GM23338 (cell line): ENCODE measurements around the gene BEST1. TPM values are rescaled to one million over a fixed set of nuclear protein-coding genes. Genes with fewer than 3 reads are reported as not detected.

Source experiments
- ATAC-seq: fragments of 200-7000 bp; cut with Tn5 transposase; 3 replicates; pipeline ENCODE4 v1.9.1; 2020
- DNase-seq: peaks from one replicate; pipeline ENCODE4 v3.0.0-alpha.2; 2015; ENCODE audit warnings: low spot score
- H2AFZ ChIP-seq: fragments of 200-600 bp; sonication (generic); 2 replicates; pipeline ENCODE4 v1.8.0; 2016; ENCODE audit warnings: antibody characterized with exemption, mild to moderate bottlenecking, moderate library complexity
- H3F3A ChIP-seq: fragments of 200-600 bp; sonication (generic); replicated peaks from 2 replicates; pipeline ENCODE4 v1.8.0; 2017; ENCODE audit warnings: antibody characterized with exemption, mixed run types, low read depth
- H3K27ac ChIP-seq: fragments of 200-600 bp; sonication (generic); 2 replicates; pipeline ENCODE4 v1.6.1; 2016; ENCODE audit warnings: low read depth
- H3K27me3 ChIP-seq: fragments of 200-600 bp; sonication (generic); 2 replicates; pipeline ENCODE4 v1.8.0; 2016; ENCODE audit warnings: mild to moderate bottlenecking, mixed run types, moderate library complexity; ENCODE audit not compliant: insufficient read depth
- H3K36me3 ChIP-seq: fragments of 200-600 bp; sonication (generic); 2 replicates; pipeline ENCODE4 v1.8.0; 2016; ENCODE audit warnings: mild to moderate bottlenecking; ENCODE audit not compliant: insufficient read depth
- H3K4me1 ChIP-seq: fragments of 200-600 bp; sonication (generic); 2 replicates; pipeline ENCODE4 v1.8.0; 2016; ENCODE audit warnings: mild to moderate bottlenecking, moderate library complexity; ENCODE audit not compliant: insufficient read depth
- H3K4me2 ChIP-seq: fragments of 200-600 bp; sonication (generic); 2 replicates; pipeline ENCODE4 v1.7.1; 2017; ENCODE audit warnings: mixed run types
- H3K4me3 ChIP-seq: fragments of 200-600 bp; sonication (generic); 2 replicates; pipeline ENCODE4 v1.6.1; 2016; ENCODE audit warnings: mixed run types
- H3K79me2 ChIP-seq: fragments of 200-600 bp; sonication (generic); replicated peaks from 2 replicates; pipeline ENCODE4 v1.8.0; 2017; ENCODE audit warnings: mild to moderate bottlenecking; ENCODE audit not compliant: insufficient read depth
- H3K9me2 ChIP-seq: fragments of 200-600 bp; sonication (generic); 2 replicates; pipeline ENCODE4 v1.8.0; 2017; ENCODE audit not compliant: insufficient read depth
- H4K20me1 ChIP-seq: fragments of 200-600 bp; sonication (generic); replicated peaks from 2 replicates; pipeline ENCODE4 v1.8.0; 2017; ENCODE audit warnings: mild to moderate bottlenecking; ENCODE audit not compliant: insufficient read depth
- H3K27ac Mint-ChIP-seq: 2 replicates; pipeline ENCODE4 v1.8.0; 2020; ENCODE audit warnings: inconsistent platforms, mild to moderate bottlenecking, moderate library complexity, mixed read lengths
- H3K27me3 Mint-ChIP-seq: 3 replicates; pipeline ENCODE4 v1.8.0; 2022; ENCODE audit warnings: low read depth, mild to moderate bottlenecking, moderate library complexity, mixed read lengths, inconsistent platforms; ENCODE audit not compliant: insufficient read depth, poor library complexity
- H3K36me3 Mint-ChIP-seq: 3 replicates; pipeline ENCODE4 v1.8.0; 2021; ENCODE audit warnings: low read depth, mild to moderate bottlenecking, inconsistent platforms, moderate library complexity, mixed read lengths
- H3K4me1 Mint-ChIP-seq: 3 replicates; pipeline ENCODE4 v1.8.0; 2020; ENCODE audit warnings: mild to moderate bottlenecking, inconsistent platforms, mixed read lengths
- H3K4me3 Mint-ChIP-seq: 3 replicates; pipeline ENCODE4 v1.8.0; 2021; ENCODE audit warnings: moderate library complexity, mild to moderate bottlenecking, inconsistent platforms, mixed read lengths
- H3K9me3 Mint-ChIP-seq: 3 replicates; pipeline ENCODE4 v1.8.0; 2020; ENCODE audit warnings: moderate library complexity, mild to moderate bottlenecking, inconsistent platforms, mixed read lengths
- EZH2 ChIP-seq: fragments of 200-600 bp; sonication (generic); IDR thresholded peaks from one replicate; pipeline ENCODE4 v1.8.0; 2017; ENCODE audit warnings: antibody characterized with exemption, mild to moderate bottlenecking, low read depth; ENCODE audit not compliant: unreplicated experiment
- EZH2phosphoT487 ChIP-seq: fragments of 200-600 bp; sonication (generic); IDR thresholded peaks from one replicate; pipeline ENCODE4 v1.8.1; 2018; ENCODE audit warnings: antibody characterized with exemption; ENCODE audit not compliant: unreplicated experiment
- POLR2AphosphoS5 ChIP-seq: IDR thresholded peaks from 2 replicates; pipeline ENCODE4 v1.6.1; 2016; ENCODE audit warnings: antibody characterized with exemption, low read depth
- ZNF114 ChIP-seq: fragments of 250-450 bp; sonication (Bioruptor Pico); IDR thresholded peaks from 2 replicates; pipeline ENCODE4 v1.5.0; 2020; ENCODE audit warnings: mild to moderate bottlenecking, moderate library complexity
- ZNF462 ChIP-seq: fragments of 250-450 bp; sonication (Bioruptor Pico); IDR thresholded peaks from 2 replicates; pipeline ENCODE4 v1.5.0; 2020; ENCODE audit warnings: mild to moderate bottlenecking, moderate library complexity
- polyA plus RNA-seq: library from polyadenylated mRNA; unstranded; fragments of >200 nt; fragmentation: Nextera tagmentation; extraction: Ambion mirVana; gene quantifications from 2 replicates; pipeline ENCODE4 v1.2.1, GENCODE V29; 2016
- total RNA-seq: library from RNA; depleted of rRNA; stranded (reverse); fragments of >200 nt; shearing (Covaris generic); gene quantifications from 2 replicates; pipeline ENCODE4 v1.2.3, GENCODE V29; 2014

Gene BEST1
- total and polyA plus RNA-seq, 2 experiments from 2014 or later: 0.35 to 0.44 TPM

DNA sequence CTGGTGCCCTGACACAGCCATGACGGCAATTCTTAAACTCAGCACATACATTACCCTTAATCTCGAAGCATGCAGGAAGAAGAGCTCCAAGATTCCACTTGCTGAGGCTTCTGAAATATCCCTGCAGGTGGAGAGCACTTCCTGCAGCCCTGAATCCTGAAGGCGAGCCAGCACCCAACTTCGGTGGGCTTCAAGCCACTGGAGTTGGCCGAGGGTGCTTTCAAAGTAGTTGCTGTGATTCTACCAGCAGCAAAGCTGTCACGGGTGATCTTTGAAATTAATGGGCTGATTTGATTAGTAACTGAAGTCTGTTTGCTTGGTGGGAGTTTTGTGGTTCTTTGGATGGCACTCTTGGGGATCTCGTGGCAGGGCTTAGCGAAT lies 26.3 kb downstream of the BEST1 start:
- peaks cover 1% of the 10 kb centered on the region; the same call in 1 of the 2 replicates for H3K27me3 ChIP-seq
- no peaks in the 10 kb centered on the region for H3K9me3 Mint-ChIP-seq
- no peaks in the 10 kb centered on the region for H3F3A ChIP-seq
- H3K4me1 Mint-ChIP-seq: peaks cover 29% of the 10 kb centered on the region
- no peak overlapping the region for H3K27ac ChIP-seq
- no peak for TF ChIP-seq POLR2AphosphoS5
- no peak for TF ChIP-seq ZNF462 (CRISPR knock-in tag)
- no peak for TF ChIP-seq EZH2
- no peak for TF ChIP-seq ZNF114 (CRISPR knock-in tag)
- H3K4me3 Mint-ChIP-seq: no peak overlapping the region
- no peaks in the 10 kb centered on the region for H3K36me3 Mint-ChIP-seq
- H3K4me1 ChIP-seq: peaks cover 17% of the 10 kb centered on the region
- no peak overlapping the region for H3K27ac Mint-ChIP-seq
- H3K9me2 ChIP-seq: no peaks in the 10 kb centered on the region
- DNase-seq (no peak), ATAC-seq (no peak)
- no peak overlapping the region for H2AFZ ChIP-seq
- H3K27me3 Mint-ChIP-seq: peaks cover 33% of the 10 kb centered on the region
- H3K36me3 ChIP-seq: no peaks in the 10 kb centered on the region
- H3K4me3 ChIP-seq: no peak overlapping the region
- H3K79me2 ChIP-seq: no peaks in the 10 kb centered on the region
- no peak overlapping the region for H3K4me2 ChIP-seq
- no peaks in the 10 kb centered on the region for H4K20me1 ChIP-seq

DNA sequence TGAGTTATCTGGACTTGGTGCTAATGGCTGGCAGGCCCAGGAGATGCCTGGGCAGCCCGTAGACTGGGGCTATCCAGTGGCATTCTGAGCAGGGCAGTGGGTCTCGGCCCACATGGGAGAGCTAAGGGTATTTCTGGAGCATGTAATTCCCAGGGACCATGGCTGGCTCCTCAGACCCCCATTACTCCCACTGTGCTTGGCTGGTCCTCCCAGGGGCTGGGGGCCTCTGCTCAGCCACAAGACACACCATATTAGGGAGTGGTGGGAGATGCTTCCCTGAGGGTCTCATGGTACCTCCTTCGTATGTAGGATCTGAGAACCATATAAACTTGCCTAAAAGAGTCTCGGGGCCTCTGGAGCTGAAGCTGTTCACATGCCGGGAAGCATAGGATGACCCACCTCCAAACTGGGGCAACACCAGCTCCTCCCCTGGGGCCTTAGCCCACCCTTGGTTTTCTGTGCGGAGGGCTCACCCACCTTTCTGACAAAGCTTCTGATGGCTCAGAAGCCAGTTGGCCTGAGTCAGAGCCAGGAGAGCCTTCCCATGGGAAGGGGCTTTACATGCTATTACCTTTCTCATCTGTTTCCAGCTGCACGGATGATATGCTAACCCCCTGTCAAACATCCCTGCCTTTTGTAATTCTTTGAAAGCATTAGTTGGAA lies 26.8 kb downstream of the BEST1 start:
- H3K27me3 ChIP-seq: peaks cover 2% of the 10 kb centered on the region; the same call in 1 of the 2 replicates
- H3K4me2 ChIP-seq: no peak overlapping the region
- Mint-ChIP-seq H3K4me3 (no peak overlapping the region), H3K36me3 (no peaks in the 10 kb centered on the region), H3K4me1 (peaks cover 25% of the 10 kb centered on the region), H3K27me3 (peaks cover 31% of the 10 kb centered on the region), H3K9me3 (no peaks in the 10 kb centered on the region), H3K27ac (no peak overlapping the region)
- H3K36me3 ChIP-seq: no peaks in the 10 kb centered on the region
- H3F3A ChIP-seq: no peaks in the 10 kb centered on the region
- no peak overlapping the region for H2AFZ ChIP-seq
- no peak overlapping the region for H3K27ac ChIP-seq
- ATAC-seq (no peak), DNase-seq (no peak)
- peaks cover 14% of the 10 kb centered on the region for H3K4me1 ChIP-seq
- TF ChIP-seq EZH2phosphoT487: no peak
- no peak overlapping the region for H3K4me3 ChIP-seq
- no peaks in the 10 kb centered on the region for H4K20me1 ChIP-seq
- no peaks in the 10 kb centered on the region for H3K9me2 ChIP-seq
- no peaks in the 10 kb centered on the region for H3K79me2 ChIP-seq
